ENCODE results near the gene PAX2. TPM values are rescaled to one million over a fixed set of nuclear protein-coding genes. Genes with fewer than 3 reads are reported as not detected.

Gene PAX2
- total and polyA plus RNA-seq, 2 of the 8 experiments (the other 6 are each of a cell fraction or from before 2014, with no cell fraction given) = 0.02 TPM; not detected in 1

GRCh38 chr10:100717166-100717565 lies 28.2 kb upstream of the PAX2 start:
- H3K4ac ChIP-seq (replicated peaks; ENCODE audit: insufficient read length, low read depth, low read length) = no peak overlapping the region
- H3K23me2 ChIP-seq (ENCODE audit: low read depth, low read length) = peaks cover 7% of the 10 kb centered on the region; the same call in 1 of the 2 replicates
- no peak overlapping the region for H4K5ac ChIP-seq (ENCODE audit: insufficient read length, low read depth, low read length)
- H3K27ac ChIP-seq (ENCODE audit: low read depth, low read length) = no peak overlapping the region
- no peak overlapping the region for H3K18ac ChIP-seq (ENCODE audit: extremely low read depth, low read length)
- no peak overlapping the region for H2AFZ ChIP-seq (ENCODE audit: low read length)
- no peak overlapping the region for H2BK5ac ChIP-seq (ENCODE audit: low read depth, low read length)
- no peaks in the 10 kb centered on the region; the same call in 1 of the 2 replicates for H3K79me1 ChIP-seq (ENCODE audit: low read depth, low read length)
- no peak overlapping the region for H2BK12ac ChIP-seq (ENCODE audit: low read depth, low read length)
- no peak overlapping the region for H3K4me3 ChIP-seq (ENCODE audit: extremely low read depth in 1 of 4, insufficient read depth in 2 of 4, low read depth in 3 of 4, low read length in 4 of 4)
- no peak overlapping the region for H2AK5ac ChIP-seq (ENCODE audit: low read depth, low read length)
- no peak overlapping the region for H2BK20ac ChIP-seq (ENCODE audit: low read length)
- no peak for DNase-seq (ENCODE audit: low read depth in 1 of 2, low spot score in 2 of 2)
- H2BK15ac ChIP-seq (ENCODE audit: low read length) = no peak overlapping the region
- peaks cover 0 to 4% (median 3%) of the 10 kb centered on the region in 4 experiments; a peak in 1 of 7 replicates for H3K4me1 ChIP-seq (replicated peaks in 1 of 4; ENCODE audit: control insufficient read depth in 3 of 4, insufficient read depth in 4 of 4, low read length in 3 of 4)
- H4K8ac ChIP-seq (ENCODE audit: extremely low read depth, insufficient read depth, low read length) = no peak overlapping the region
- no peaks in the 10 kb centered on the region for H4K20me1 ChIP-seq (replicated peaks in 1 of 2; ENCODE audit: control insufficient read depth in 1 of 2, insufficient read depth in 2 of 2, low read length in 2 of 2)
- ChIA-PET CTCF (ENCODE audit: partially characterized antibody) (interaction anchor here (0.5 to 5.7 kb wide), 5 partner anchors 8 to 610 kb away, joined by 3 to 44 read pairs (median 3); no protein-coding TSS in a partner anchor), POLR2A (ENCODE audit: partially characterized antibody) (no interaction called here)
- no peaks in the 10 kb centered on the region for H3K9me3 ChIP-seq (ENCODE audit: insufficient read depth in 2 of 2, low read depth in 1 of 2, low read length in 1 of 2)
- H3K56ac ChIP-seq (replicated peaks; ENCODE audit: insufficient read length, low read depth, low read length) = no peak overlapping the region
- no peak overlapping the region for H3K23ac ChIP-seq (ENCODE audit: insufficient read length)
- no peak overlapping the region for H4K91ac ChIP-seq (replicated peaks; ENCODE audit: insufficient read length, low read length)
- H2BK120ac ChIP-seq (replicated peaks; ENCODE audit: low read depth, low read length) = no peak overlapping the region
- H3K4me2 ChIP-seq (ENCODE audit: insufficient read depth in 1 of 2, low read depth in 2 of 2, low read length in 2 of 2) = no peak overlapping the region
- peaks cover 68 to 90% (median 85%) of the 10 kb centered on the region in 4 experiments for H3K27me3 ChIP-seq (replicated peaks in 1 of 4; ENCODE audit: control insufficient read depth in 3 of 4, extremely low read depth in 1 of 4, insufficient read depth in 3 of 4, low read length in 3 of 4)
- FAIRE-seq = no peak
- no peaks in the 10 kb centered on the region for H3K36me3 ChIP-seq (ENCODE audit: control insufficient read depth in 2 of 4, insufficient read depth in 4 of 4, low read length in 3 of 4)
- no peak overlapping the region for H3K14ac ChIP-seq (ENCODE audit: insufficient read length)
- no peak overlapping the region for H3K9ac ChIP-seq (replicated peaks in 1 of 4; ENCODE audit: extremely low read depth in 1 of 4, low read depth in 3 of 4, low read length in 3 of 4)
- H3K79me2 ChIP-seq (ENCODE audit: control insufficient read depth in 1 of 2, insufficient read depth in 2 of 2, low read length in 2 of 2) = no peaks in the 10 kb centered on the region
- TF ChIP-seq EZH2 (IDR thresholded peaks at IDR 0.05; ENCODE audit: low read depth, low read length, severe bottlenecking) = no peak
- no peak for TF ChIP-seq USF2 (IDR thresholded peaks at IDR 0.05; ENCODE audit: low read length)
- TF ChIP-seq BACH1 (IDR thresholded peaks at IDR 0.05; ENCODE audit: low read length) = no peak
- no peak for TF ChIP-seq PHF8 (conservative IDR thresholded peaks at IDR 0.05; ENCODE audit: low read depth, low read length)
- no peak for TF ChIP-seq SRF (IDR thresholded peaks at IDR 0.05; ENCODE audit: low read depth, low read length)
- TF ChIP-seq BCL11A (IDR thresholded peaks at IDR 0.05; ENCODE audit: low read depth in 2 of 2, low read length in 2 of 2) = no peak
- no peak for TF ChIP-seq NANOG (IDR thresholded peaks at IDR 0.05; ENCODE audit: insufficient read depth, low read depth, low read length, poor library complexity, severe bottlenecking)
- TF ChIP-seq GTF2F1 (IDR thresholded peaks at IDR 0.05; ENCODE audit: borderline replicate concordance, low read depth, low read length) = no peak
- TF ChIP-seq SIX5 (IDR thresholded peaks at IDR 0.05; ENCODE audit: low read depth, low read length) = no peak
- no peak for TF ChIP-seq CTCF (IDR thresholded peaks at IDR 0.05; ENCODE audit: control extremely low read depth in 1 of 3, insufficient read depth in 1 of 3, low read depth in 1 of 3, low read length in 3 of 3)

Data from H1 (cell line).